BJ (cell line): Measurements from ENCODE around the gene GRM7. TPM values are rescaled to one million over a fixed set of nuclear protein-coding genes. Genes with fewer than 3 reads are reported as not detected.

ENCODE experiments used
- CTCF ChIA-PET: fragments of 350-600 bp; formaldehyde crosslinking; extraction: SDS; loops from one replicate; lab custom pipeline; 2021; ENCODE audit warnings: antibody characterized with exemption, inconsistent platforms; lab: Yijun Ruan, JAX
- POLR2A ChIA-PET: fragments of 300-600 bp; sonication (Branson Sonifier 250); formaldehyde crosslinking; extraction: SDS; loops from one replicate; lab custom pipeline; 2021; ENCODE audit warnings: antibody characterized with exemption; lab: Charles Lee
- DNase-seq: peaks from one replicate; pipeline ENCODE4 v3.0.0-alpha.2; 2011; ENCODE audit warnings: low read depth
- H3K27me3 ChIP-seq: 2 replicates; pipeline ENCODE4 v1.6.0; 2011; ENCODE audit warnings: low read length; ENCODE audit not compliant: control insufficient read depth, insufficient read depth
- H3K36me3 ChIP-seq: 2 replicates; pipeline ENCODE4 v1.5.1; 2011; ENCODE audit warnings: low read length; ENCODE audit not compliant: control insufficient read depth, insufficient read depth
- H3K4me3 ChIP-seq: 2 replicates; pipeline ENCODE4 v1.5.1; 2011; ENCODE audit warnings: low read depth, mild to moderate bottlenecking, control low read depth, low read length
- polyA plus RNA-seq: library from polyadenylated mRNA; depleted of rRNA; stranded (reverse); fragments of >200 nt; gene quantifications from 2 replicates; pipeline ENCODE4 v1.2.3, GENCODE V29; 2011
- TF ChIP-seq, protein P1 (sequence below): IDR thresholded peaks from 2 replicates; pipeline ENCODE4 v1.5.1; 2011; ENCODE audit warnings: low read depth, mild to moderate bottlenecking, control low read depth, inconsistent platforms, low read length, moderate library complexity; ENCODE audit not compliant: insufficient read depth

GRM7 gene
- polyA plus RNA-seq, 1 experiment: not detected

DNA sequence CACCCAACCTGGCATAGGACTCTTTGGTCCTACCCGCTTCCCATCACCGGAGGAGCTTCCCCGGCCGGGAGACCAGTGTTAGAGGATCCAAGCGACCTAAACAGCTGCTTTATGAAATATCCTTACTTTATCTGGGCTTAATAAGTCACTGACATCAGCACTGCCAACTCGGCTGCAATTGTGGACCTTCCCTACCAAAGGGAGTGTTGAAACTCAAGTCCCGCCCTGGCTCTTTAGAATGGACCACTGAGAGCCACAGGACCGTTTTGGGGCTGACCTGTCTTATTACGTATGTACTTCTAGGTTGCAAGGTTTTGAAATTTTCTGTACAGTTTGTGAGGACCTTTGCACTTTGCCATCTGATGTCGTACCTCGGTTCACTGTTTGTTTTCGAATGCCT, 879.5 kb downstream of the GRM7 start:
- CTCF ChIA-PET: no interaction called here
- TF ChIP-seq, protein P1, sequence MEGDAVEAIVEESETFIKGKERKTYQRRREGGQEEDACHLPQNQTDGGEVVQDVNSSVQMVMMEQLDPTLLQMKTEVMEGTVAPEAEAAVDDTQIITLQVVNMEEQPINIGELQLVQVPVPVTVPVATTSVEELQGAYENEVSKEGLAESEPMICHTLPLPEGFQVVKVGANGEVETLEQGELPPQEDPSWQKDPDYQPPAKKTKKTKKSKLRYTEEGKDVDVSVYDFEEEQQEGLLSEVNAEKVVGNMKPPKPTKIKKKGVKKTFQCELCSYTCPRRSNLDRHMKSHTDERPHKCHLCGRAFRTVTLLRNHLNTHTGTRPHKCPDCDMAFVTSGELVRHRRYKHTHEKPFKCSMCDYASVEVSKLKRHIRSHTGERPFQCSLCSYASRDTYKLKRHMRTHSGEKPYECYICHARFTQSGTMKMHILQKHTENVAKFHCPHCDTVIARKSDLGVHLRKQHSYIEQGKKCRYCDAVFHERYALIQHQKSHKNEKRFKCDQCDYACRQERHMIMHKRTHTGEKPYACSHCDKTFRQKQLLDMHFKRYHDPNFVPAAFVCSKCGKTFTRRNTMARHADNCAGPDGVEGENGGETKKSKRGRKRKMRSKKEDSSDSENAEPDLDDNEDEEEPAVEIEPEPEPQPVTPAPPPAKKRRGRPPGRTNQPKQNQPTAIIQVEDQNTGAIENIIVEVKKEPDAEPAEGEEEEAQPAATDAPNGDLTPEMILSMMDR: no peak
- no peak for DNase-seq

DNA sequence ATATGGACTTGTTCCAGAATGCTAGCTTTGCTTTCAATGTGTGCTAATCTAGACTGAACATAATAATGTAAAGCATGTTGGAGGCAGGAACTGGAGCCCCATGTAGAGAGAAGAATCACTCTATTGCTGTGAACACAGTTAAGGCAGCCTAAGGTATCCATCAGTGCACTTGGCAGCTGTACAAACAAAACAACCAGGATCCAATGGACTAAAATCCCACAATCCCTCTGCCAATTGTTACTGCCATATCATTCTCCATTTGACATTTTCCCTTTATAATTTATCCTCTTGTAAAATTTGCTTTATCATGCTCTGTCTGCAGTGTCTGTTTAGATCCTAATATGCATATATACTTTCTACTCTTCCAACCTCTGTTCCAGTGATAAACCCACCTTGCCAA, 883.9 kb downstream of the GRM7 start:
- no peaks in the 10 kb centered on the region for H3K36me3 ChIP-seq
- TF ChIP-seq, protein P1: no peak
- ChIA-PET POLR2A (no interaction called here), CTCF (no interaction called here)
- H3K4me3 ChIP-seq: no peak overlapping the region
- no peak for DNase-seq
- no peaks in the 10 kb centered on the region for H3K27me3 ChIP-seq

More for the DNA sequence above, 879.5 kb downstream of the GRM7 start:
- H3K27me3 ChIP-seq: no peaks in the 10 kb centered on the region
- H3K36me3 ChIP-seq: no peaks in the 10 kb centered on the region
- POLR2A ChIA-PET: no interaction called here
- H3K4me3 ChIP-seq: no peak overlapping the region

DNA sequence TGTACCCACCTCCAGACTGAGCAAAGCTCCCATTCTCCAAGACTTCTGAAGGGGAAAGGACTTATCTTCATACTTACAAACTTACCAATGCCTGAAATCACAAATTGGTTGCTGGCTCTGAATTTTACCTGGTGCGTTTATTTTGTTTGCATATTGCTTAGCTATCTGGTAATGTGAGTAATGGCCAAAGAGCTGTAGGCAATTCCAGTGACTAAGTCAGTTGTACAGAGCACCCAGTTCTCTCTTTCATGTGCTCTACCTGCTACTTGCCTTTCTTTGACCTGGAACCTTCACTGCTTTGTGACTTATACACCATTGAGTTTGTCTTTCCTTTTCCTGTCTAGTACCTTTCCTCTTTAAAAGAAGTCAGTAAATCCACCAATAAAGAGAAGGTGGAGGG, 884.8 kb downstream of the GRM7 start:
- no peaks in the 10 kb centered on the region for H3K36me3 ChIP-seq
- POLR2A ChIA-PET: no interaction called here
- no peak for DNase-seq
- TF ChIP-seq, protein P1: no peak
- H3K4me3 ChIP-seq: no peak overlapping the region
- CTCF ChIA-PET: no interaction called here
- no peaks in the 10 kb centered on the region for H3K27me3 ChIP-seq

DNA sequence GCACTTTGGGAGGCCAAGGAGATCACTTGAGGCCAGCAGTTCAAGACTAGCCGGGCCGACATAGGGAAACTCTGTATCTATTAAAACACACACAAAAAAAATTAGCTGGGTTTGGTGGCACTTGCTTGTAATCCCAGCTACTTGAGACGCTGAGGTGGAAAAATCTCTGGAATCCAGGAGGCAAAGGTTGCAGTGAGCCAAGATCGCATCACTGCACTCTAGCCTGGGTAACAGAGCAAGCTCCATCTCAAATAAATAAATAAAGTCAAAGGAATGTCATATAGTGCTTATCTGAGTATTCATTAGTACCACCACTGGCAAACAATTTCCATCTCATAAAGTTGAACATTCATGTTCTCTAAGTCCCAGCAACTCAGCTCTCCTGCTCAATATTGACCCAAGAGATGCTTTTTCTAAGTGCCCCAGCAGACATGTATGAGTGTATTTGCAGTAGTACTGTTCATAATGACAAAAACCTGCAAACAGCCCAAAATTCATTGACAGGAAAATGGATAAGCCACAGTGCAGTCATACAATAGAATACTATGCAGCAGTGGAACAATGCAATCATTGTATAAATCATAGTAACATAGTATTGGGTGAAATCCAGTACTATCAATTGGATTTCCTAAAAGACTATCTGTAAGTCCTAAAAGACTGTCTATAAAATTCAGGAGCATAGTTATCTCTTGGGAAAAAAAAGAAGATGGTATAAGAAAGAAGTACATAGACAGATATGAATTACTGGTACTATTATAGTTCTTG, 889.2 kb downstream of the GRM7 start:
- Histone ChIP-seq H3K36me3 (no peaks in the 10 kb centered on the region), H3K4me3 (no peak overlapping the region), H3K27me3 (no peaks in the 10 kb centered on the region)
- no peak for DNase-seq
- CTCF ChIA-PET: no interaction called here
- POLR2A ChIA-PET: no interaction called here
- TF ChIP-seq, protein P1: no peak

DNA sequence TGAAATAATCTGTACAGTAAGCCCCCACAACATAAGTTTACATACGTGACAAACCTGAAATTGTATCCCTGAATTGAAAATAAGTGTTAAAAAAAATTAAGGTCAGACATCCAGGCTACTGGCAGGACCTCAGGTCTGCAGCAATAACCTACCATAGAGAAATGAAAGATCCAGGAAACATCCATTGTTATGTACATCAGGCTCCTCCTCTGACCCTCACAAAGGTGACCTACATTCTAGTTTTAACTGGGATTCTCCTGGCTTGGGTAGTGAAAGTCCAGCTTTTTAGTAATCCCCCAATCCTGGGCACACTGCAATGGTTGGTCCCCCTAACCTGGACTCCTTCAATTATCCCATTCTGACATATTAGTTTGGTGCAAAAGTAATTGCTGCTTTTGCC, 891.1 kb downstream of the GRM7 start:
- Histone ChIP-seq H3K36me3 (no peaks in the 10 kb centered on the region), H3K4me3 (no peak overlapping the region), H3K27me3 (no peaks in the 10 kb centered on the region)
- DNase-seq: no peak
- ChIA-PET CTCF (no interaction called here), POLR2A (no interaction called here)
- TF ChIP-seq, protein P1: no peak
